GM12878 (cell line): ENCODE data around the gene TTC8.

Experiments used
- ASH2L ChIP-seq: fragments of 300-600, 200-600 bp; sonication (generic); IDR thresholded peaks from 2 replicates; pipeline ENCODE4 v1.6.1; 2017; ENCODE audit warnings: low read depth, mild to moderate bottlenecking, borderline replicate concordance
- SREBF2 ChIP-seq: IDR thresholded peaks from 2 replicates; pipeline ENCODE4 v1.6.1; 2012; ENCODE audit warnings: mild to moderate bottlenecking, low read length
- SUPT20H ChIP-seq: IDR thresholded peaks from 2 replicates; pipeline ENCODE4 v1.6.1; 2011; ENCODE audit warnings: low read depth, mild to moderate bottlenecking, low read length, moderate library complexity, borderline replicate concordance; ENCODE audit not compliant: control insufficient read depth
- TF ChIP-seq, protein P1 (sequence below), 3 experiments: IDR thresholded peaks in 2 of 3; conservative IDR thresholded peaks in 1 of 3; 2 replicates each; pipeline ENCODE4 v1.5.1; 2011; ENCODE audit warnings: low read depth in 3 of 3, low read length in 3 of 3, mild to moderate bottlenecking in 3 of 3, control low read depth in 2 of 3, moderate library complexity in 2 of 3, inconsistent platforms in 1 of 3, mixed read lengths in 1 of 3; ENCODE audit not compliant: control insufficient read depth in 2 of 3, insufficient read depth in 1 of 3; ENCODE audit errors: extremely low read depth in 1 of 3

DNA sequence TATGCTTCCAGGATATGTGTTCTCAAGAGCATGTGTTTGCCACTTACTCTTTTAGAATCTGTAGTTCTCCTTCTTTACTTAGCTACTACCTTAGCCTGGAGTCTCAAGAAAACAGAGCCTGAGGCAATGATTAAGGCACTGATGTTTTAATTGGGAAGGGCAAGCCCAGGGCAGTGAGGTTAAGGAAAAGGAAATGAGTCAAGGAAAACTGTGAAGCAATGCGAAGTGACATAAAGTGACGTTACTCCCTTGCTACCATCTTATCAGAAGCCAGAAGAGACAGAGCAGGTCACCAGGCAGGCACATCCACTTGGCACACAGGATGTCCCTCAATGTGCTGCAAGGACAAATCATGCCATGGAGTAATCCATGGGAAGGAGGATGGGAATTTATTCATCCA lies 20.4 kb upstream of the TTC8 start:
- TF ChIP-seq, protein P1, sequence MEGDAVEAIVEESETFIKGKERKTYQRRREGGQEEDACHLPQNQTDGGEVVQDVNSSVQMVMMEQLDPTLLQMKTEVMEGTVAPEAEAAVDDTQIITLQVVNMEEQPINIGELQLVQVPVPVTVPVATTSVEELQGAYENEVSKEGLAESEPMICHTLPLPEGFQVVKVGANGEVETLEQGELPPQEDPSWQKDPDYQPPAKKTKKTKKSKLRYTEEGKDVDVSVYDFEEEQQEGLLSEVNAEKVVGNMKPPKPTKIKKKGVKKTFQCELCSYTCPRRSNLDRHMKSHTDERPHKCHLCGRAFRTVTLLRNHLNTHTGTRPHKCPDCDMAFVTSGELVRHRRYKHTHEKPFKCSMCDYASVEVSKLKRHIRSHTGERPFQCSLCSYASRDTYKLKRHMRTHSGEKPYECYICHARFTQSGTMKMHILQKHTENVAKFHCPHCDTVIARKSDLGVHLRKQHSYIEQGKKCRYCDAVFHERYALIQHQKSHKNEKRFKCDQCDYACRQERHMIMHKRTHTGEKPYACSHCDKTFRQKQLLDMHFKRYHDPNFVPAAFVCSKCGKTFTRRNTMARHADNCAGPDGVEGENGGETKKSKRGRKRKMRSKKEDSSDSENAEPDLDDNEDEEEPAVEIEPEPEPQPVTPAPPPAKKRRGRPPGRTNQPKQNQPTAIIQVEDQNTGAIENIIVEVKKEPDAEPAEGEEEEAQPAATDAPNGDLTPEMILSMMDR (IDR thresholded peaks at IDR 0.05 in 2 of 3, conservative IDR thresholded peaks at IDR 0.05 in 1 of 3; ENCODE audit: control insufficient read depth in 2 of 3, extremely low read depth in 1 of 3, insufficient read depth in 1 of 3, low read depth in 3 of 3, low read length in 3 of 3) = no peak
- no peak for TF ChIP-seq ASH2L
- no peak for TF ChIP-seq SREBF2
- TF ChIP-seq SUPT20H = no peak
